Spleen (tissue), 11 donors: ENCODE measurements around the gene TUBA1C. TPM values are rescaled to one million over a fixed set of nuclear protein-coding genes. Genes with fewer than 3 reads are reported as not detected.

Experiments
- DNase-seq: peaks from one replicate; pipeline ENCODE4 v3.0.0-alpha.2; 2020
- H3K27ac ChIP-seq, 8 donors: fragments of 200-600 bp; sonication (generic) in 7 of 8; 1 replicate in 4 of 8; 2 replicates in 4 of 8; pipeline versions ENCODE4 v1.5.0 to v1.8.0; 2016 to 2021; ENCODE audit warnings: inconsistent platforms in 4 of 8, mild to moderate bottlenecking in 4 of 8, moderate library complexity in 1 of 8
- H3K27me3 ChIP-seq, 7 donors: fragments of 200-600 bp; sonication (generic) in 6 of 7; replicated peaks in 1 of 7; 1 replicate in 4 of 7; 2 replicates in 3 of 7; pipeline versions ENCODE4 v1.5.0 to v1.8.0; 2016 to 2021; ENCODE audit warnings: inconsistent platforms in 3 of 7, mild to moderate bottlenecking in 1 of 7
- H3K36me3 ChIP-seq, 6 donors: fragments of 200-600 bp; sonication (generic) in 5 of 6; 1 replicate in 4 of 6; 2 replicates in 2 of 6; pipeline versions ENCODE4 v1.5.0 to v1.8.0; 2016 to 2021; ENCODE audit warnings: inconsistent platforms in 2 of 6
- H3K4me1 ChIP-seq, 6 donors: fragments of 200-600 bp; sonication (generic) in 5 of 6; 1 replicate in 3 of 6; 2 replicates in 3 of 6; pipeline versions ENCODE4 v1.5.0 to v1.8.0; 2016 to 2021; ENCODE audit warnings: inconsistent platforms in 3 of 6
- H3K4me3 ChIP-seq, 8 donors: fragments of 200-600 bp; sonication (generic) in 7 of 8; 1 replicate in 4 of 8; 2 replicates in 4 of 8; pipeline versions ENCODE4 v1.5.0 to v1.8.0; 2016 to 2021; ENCODE audit warnings: inconsistent platforms in 4 of 8, mild to moderate bottlenecking in 4 of 8, moderate library complexity in 2 of 8
- H3K9me3 ChIP-seq, 8 donors: fragments of 200-600 bp; sonication (generic) in 7 of 8; 1 replicate in 4 of 8; 2 replicates in 4 of 8; pipeline versions ENCODE4 v1.5.0 to v1.8.0; 2016 to 2021; ENCODE audit warnings: inconsistent platforms in 4 of 8
- CTCF ChIP-seq, 11 experiments: fragments of 200-600 bp in 7 of 11; fragments of 450-650 bp in 4 of 11; sonication (generic) in 4 of 11; IDR thresholded peaks in 8 of 11; conservative IDR thresholded peaks in 3 of 11; 1 replicate in 7 of 11; 2 replicates in 4 of 11; pipeline versions ENCODE4 v1.4.0 to v1.8.0; 2016 to 2021; ENCODE audit warnings: antibody characterized with exemption in 11 of 11, inconsistent platforms in 4 of 11, mild to moderate bottlenecking in 1 of 11
- POLR2A ChIP-seq, 3 donors: fragments of 450-650 bp; IDR thresholded peaks; one replicate each; pipeline ENCODE4 v1.5.1; 2017; ENCODE audit warnings: antibody characterized with exemption in 3 of 3, mild to moderate bottlenecking in 1 of 3
- POLR2AphosphoS5 ChIP-seq, 3 donors: sonication (generic); formaldehyde crosslinking; IDR thresholded peaks; one replicate each; pipeline ENCODE4 v1.5.1; 2017; ENCODE audit warnings: antibody characterized with exemption in 3 of 3
- WGBS, 5 donors: extraction: QIAGEN DNeasy Blood & Tissue Kit in 3 of 5; methylation state at CpG; one replicate each; pipeline versions ENCODE4 v1.1.5 to v1.1.7; 2013 to 2018; 5-methylcytosine and 5-hydroxymethylcytosine counted together
- intact Hi-C: fragments of 100-400 bp; cut with DNase I; formaldehyde crosslinking; loops from one replicate; pipeline ENCODE4 v1.15.0; 2023; ENCODE audit warnings: low total_unique reads
- polyA plus RNA-seq, 3 donors: library from polyadenylated mRNA; stranded (reverse); fragments of 200-250 nt; gene quantifications; one replicate each; pipeline ENCODE4 v1.2.1, GENCODE V29; 2013
- total RNA-seq, 7 donors: library from RNA; depleted of rRNA in 3 of 7; stranded (reverse); fragments of >200 nt in 3 of 7; fragmentation: NEBNext Ultra II Directional in 4 of 7; extraction: Animal tissue kit (Norgen Biotek cat#: 25700) in 4 of 7; gene quantifications; one replicate each; pipeline versions ENCODE4 v1.1.0 to v1.2.1, GENCODE V29; 2016 to 2021
- donor health status: healthy with polysubstance abuse.
- donor health status: DM: no; HTN: no; CAD: no; lungs with moderate emphysema.
- donor health status: DM: no; HTN: no; CAD: no.
- donor health status: Bipolar disorder and iron deficiency.
- donor health status: healthy.
- donor health status: DM: no; HTN: no; CAD: no.
- donor health status: DM: yes; HTN: yes; CAD: no.

Gene TUBA1C
- total and polyA plus RNA-seq, 10 donors, result 36.3 to 89.6 (median 58.8) TPM

- peak in 2 of 3 donors; percentile 25 to 42 for TF ChIP-seq POLR2AphosphoS5 (IDR thresholded peaks at IDR 0.05)
- no peak for TF ChIP-seq CTCF (IDR thresholded peaks at IDR 0.05 in 8 of 11, conservative IDR thresholded peaks at IDR 0.05 in 3 of 11)
- no peak for TF ChIP-seq POLR2A (IDR thresholded peaks at IDR 0.05)
- DNase-seq, result peak; percentile 73
- WGBS, 5 donors, result 33 to 53% (median 45%) methylated on average over 17 to 18 of the region's 18 CpGs
- no peaks in the 10 kb centered on the region for H3K36me3 ChIP-seq
- H3K9me3 ChIP-seq, result no peaks in the 10 kb centered on the region
- peak overlapping the region in 1 of 8 donors; percentile 16 for H3K4me3 ChIP-seq
- peak overlapping the region in 5 of 8 donors; percentile 30 to 40 (median 33) for H3K27ac ChIP-seq
- intact Hi-C loops, result no loop called here
- H3K4me1 ChIP-seq, result peaks cover 10 to 54% (median 34%) of the 10 kb centered on the region in 6 donors
- peaks cover 17 to 84% (median 40%) of the 10 kb centered on the region in 7 donors for H3K27me3 ChIP-seq
Measured at GRCh38 chr12:49293056-49293956, 28.4 kb downstream of the TUBA1C start.

- 54 to 77% (median 74%) methylated on average over 5 to 8 of the region's 8 CpGs for WGBS, 5 donors
- peaks cover 10 to 50% (median 34%) of the 10 kb centered on the region in 6 donors for H3K4me1 ChIP-seq
- H3K27me3 ChIP-seq, result peaks cover 17 to 84% (median 49%) of the 10 kb centered on the region in 7 donors
- intact Hi-C loops, result no loop called here
- H3K27ac ChIP-seq, result no peak overlapping the region
- H3K36me3 ChIP-seq, result no peaks in the 10 kb centered on the region
- no peak for TF ChIP-seq CTCF (IDR thresholded peaks at IDR 0.05 in 8 of 11, conservative IDR thresholded peaks at IDR 0.05 in 3 of 11)
- no peak for TF ChIP-seq POLR2A (IDR thresholded peaks at IDR 0.05)
- no peak for TF ChIP-seq POLR2AphosphoS5 (IDR thresholded peaks at IDR 0.05)
- DNase-seq, result peak; percentile 36
- no peaks in the 10 kb centered on the region for H3K9me3 ChIP-seq
- no peak overlapping the region for H3K4me3 ChIP-seq
Measured at GRCh38 chr12:49294086-49294803, 29.4 kb downstream of the TUBA1C start.

GRCh38 chr12:49294804-49295081 lies 29.9 kb downstream of the TUBA1C start:
- Histone ChIP-seq H3K4me1 (peaks cover 10 to 50% (median 34%) of the 10 kb centered on the region in 6 donors), H3K27me3 (peaks cover 17 to 84% (median 50%) of the 10 kb centered on the region in 7 donors), H3K4me3 (no peak overlapping the region), H3K27ac (no peak overlapping the region), H3K36me3 (no peaks in the 10 kb centered on the region), H3K9me3 (no peaks in the 10 kb centered on the region)
- intact Hi-C loops, result no loop called here
- WGBS, 5 donors, result 38 to 57% (median 54%) methylated on average over 1 to 5 of the region's 5 CpGs
- no peak for TF ChIP-seq POLR2AphosphoS5 (IDR thresholded peaks at IDR 0.05)
- no peak for TF ChIP-seq POLR2A (IDR thresholded peaks at IDR 0.05)
- TF ChIP-seq CTCF (IDR thresholded peaks at IDR 0.05 in 8 of 11, conservative IDR thresholded peaks at IDR 0.05 in 3 of 11), result no peak
- no peak for DNase-seq
